Mesodermal cell (in vitro differentiated cells): ENCODE measurements around the gene CEP162.
"Not testable (repeated sequence)": the region's sequence is repeated elsewhere in the genome, so short reads cannot be mapped to it uniquely, and the experiment has no call there.

Source experiments
- H3K27ac ChIP-seq: 2 replicates; pipeline ENCODE4 v1.7.0; 2013; ENCODE audit warnings: mild to moderate bottlenecking, low read depth, low read length, moderate library complexity; ENCODE audit not compliant: severe bottlenecking
- H3K36me3 ChIP-seq: 2 replicates; pipeline ENCODE4 v1.7.1; 2013; ENCODE audit warnings: mild to moderate bottlenecking, low read length, moderate library complexity; ENCODE audit not compliant: control insufficient read depth, insufficient read depth
- H3K4me1 ChIP-seq: one replicate; pipeline ENCODE4 v1.7.1; 2013; ENCODE audit warnings: mild to moderate bottlenecking, low read length; ENCODE audit not compliant: insufficient read depth, control insufficient read depth, poor library complexity, severe bottlenecking
- H3K4me3 ChIP-seq: 2 replicates; pipeline ENCODE4 v1.7.0; 2013; ENCODE audit warnings: low read length, control low read depth, mild to moderate bottlenecking; ENCODE audit not compliant: insufficient read depth, poor library complexity, severe bottlenecking; ENCODE audit errors: extremely low read depth
- H3K9me3 ChIP-seq: 2 replicates; pipeline ENCODE4 v1.7.1; 2013; ENCODE audit warnings: mild to moderate bottlenecking, low read length, moderate library complexity; ENCODE audit not compliant: control insufficient read depth
- WGBS, 2 experiments: methylation state at CpG; one replicate each; pipeline ENCODE4 v1.1.5; 2013; ENCODE audit warnings: missing lambda C conversion rate in 2 of 2; ENCODE audit not compliant: insufficient coverage in 2 of 2; 5-methylcytosine and 5-hydroxymethylcytosine counted together

The CEP162 gene

DNA sequence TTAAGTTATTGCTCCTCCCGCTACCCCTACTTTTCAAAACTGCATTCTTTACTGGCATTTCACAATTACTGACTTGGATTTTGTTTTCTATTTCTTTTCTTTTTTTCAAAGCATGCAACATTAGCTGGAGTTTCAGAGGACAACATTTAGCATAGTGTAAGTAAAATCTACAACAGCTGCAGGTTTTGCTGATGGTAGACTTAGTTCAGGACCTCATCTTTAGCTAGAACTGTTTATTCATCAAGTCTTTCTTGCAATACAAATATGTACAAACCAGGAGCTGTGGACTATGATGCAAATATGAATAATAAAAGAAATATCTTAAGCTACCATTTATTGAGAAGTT is 728 bp upstream of the CEP162 start:
- Histone ChIP-seq H3K4me3 (peak overlapping the region; percentile 82), H3K9me3 (no peaks in the 10 kb centered on the region), H3K36me3 (no peaks in the 10 kb centered on the region), H3K27ac (no peak overlapping the region), H3K4me1 (no peaks in the 10 kb centered on the region)
- WGBS, 2 experiments: 0 to 17% methylated on average over 1 of the region's 1 CpG

GRCh38 chr6:84227044-84227433 is 404 bp downstream of the CEP162 start:
- Histone ChIP-seq H3K4me1 (no peaks in the 10 kb centered on the region), H3K4me3 (peak overlapping the region; percentile 82), H3K9me3 (no peaks in the 10 kb centered on the region), H3K27ac (peak overlapping the region; percentile 52), H3K36me3 (no peaks in the 10 kb centered on the region)
- 2 to 19% methylated on average over 7 to 9 of the region's 14 CpGs for WGBS, 2 experiments

DNA sequence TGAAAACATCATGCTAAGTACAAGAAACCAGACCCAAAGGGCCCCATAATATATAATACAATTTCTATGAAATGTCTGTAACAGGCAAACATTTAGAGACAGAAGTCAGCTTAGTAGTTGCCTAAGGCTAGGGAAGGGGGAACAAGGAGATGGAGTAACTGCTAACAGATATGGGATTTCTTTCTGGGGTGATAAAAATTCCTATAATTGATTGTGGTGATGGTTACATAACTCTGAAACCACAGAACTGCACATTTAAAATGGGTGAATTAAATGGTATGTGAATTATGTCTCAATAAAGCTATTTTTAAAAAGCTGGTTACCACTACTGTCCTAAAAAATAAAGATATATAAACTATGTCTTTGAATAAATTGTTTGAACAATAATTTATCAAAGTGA is 3.2 kb downstream of the CEP162 start:
- no peaks in the 10 kb centered on the region for H3K4me1 ChIP-seq
- H3K27ac ChIP-seq: no peak overlapping the region
- no peak overlapping the region for H3K4me3 ChIP-seq
- H3K9me3 ChIP-seq: no peaks in the 10 kb centered on the region
- no peaks in the 10 kb centered on the region for H3K36me3 ChIP-seq

GRCh38 chr6:84223608-84224007 is 3.8 kb downstream of the CEP162 start:
- not testable (repeated sequence) for H3K4me1 ChIP-seq, H3K36me3 ChIP-seq, H3K9me3 ChIP-seq, H3K27ac ChIP-seq, H3K4me3 ChIP-seq
- 97 to 100% methylated on average over 3 to 4 of the region's 5 CpGs for WGBS, 2 experiments

- WGBS, 2 experiments: no CpG with 5 or more reads among the region's 4 CpGs
- Histone ChIP-seq H3K4me1 (no peaks in the 10 kb centered on the region), H3K9me3 (no peaks in the 10 kb centered on the region), H3K4me3 (no peak overlapping the region), H3K27ac (no peak overlapping the region), H3K36me3 (no peaks in the 10 kb centered on the region)
Measured at GRCh38 chr6:84222426-84222825, 5.0 kb downstream of the CEP162 start.

- Histone ChIP-seq H3K4me3 (no peak overlapping the region), H3K27ac (no peak overlapping the region), H3K36me3 (no peaks in the 10 kb centered on the region), H3K4me1 (no peaks in the 10 kb centered on the region), H3K9me3 (no peaks in the 10 kb centered on the region)
- 72 to 86% methylated on average over 2 of the region's 3 CpGs for WGBS, 2 experiments
Measured at GRCh38 chr6:84220809-84221409, 6.5 kb downstream of the CEP162 start.

- Histone ChIP-seq H3K4me1 (no peaks in the 10 kb centered on the region), H3K4me3 (no peak overlapping the region), H3K36me3 (no peaks in the 10 kb centered on the region), H3K27ac (no peak overlapping the region), H3K9me3 (no peaks in the 10 kb centered on the region)
- WGBS, 2 experiments: 100% methylated on average over 1 of the region's 3 CpGs
Measured at GRCh38 chr6:84218091-84218490, 9.4 kb downstream of the CEP162 start.

GRCh38 chr6:84213217-84213616 is 14.2 kb downstream of the CEP162 start:
- H3K36me3 ChIP-seq: peaks cover 10% of the 10 kb centered on the region
- H3K4me3 ChIP-seq: no peak overlapping the region
- no peak overlapping the region for H3K27ac ChIP-seq
- no CpG with 5 or more reads among the region's 1 CpG for WGBS, 2 experiments
- no peaks in the 10 kb centered on the region for H3K4me1 ChIP-seq
- no peaks in the 10 kb centered on the region for H3K9me3 ChIP-seq

DNA sequence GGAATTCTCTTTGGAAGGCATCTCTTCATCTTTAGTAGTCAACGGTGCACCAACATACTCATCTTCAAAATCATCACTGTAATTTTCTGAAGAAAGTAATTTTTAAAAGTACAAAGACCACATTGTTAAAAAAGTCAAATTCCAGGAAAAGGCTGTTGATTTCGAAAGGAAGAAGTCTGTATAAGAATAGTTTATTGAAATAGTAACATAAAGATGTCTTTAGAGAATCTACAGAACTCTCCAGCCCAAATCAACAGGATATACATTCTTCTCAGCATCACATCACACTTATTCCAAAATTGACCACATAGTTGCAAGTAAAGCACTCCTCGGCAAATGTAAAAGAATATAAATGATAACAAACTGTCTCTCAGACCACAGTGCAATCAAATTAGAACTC is 23.4 kb downstream of the CEP162 start:
- no peak overlapping the region for H3K4me3 ChIP-seq
- no CpG with 5 or more reads among the region's 3 CpGs for WGBS, 2 experiments
- peaks cover 9% of the 10 kb centered on the region for H3K36me3 ChIP-seq
- no peaks in the 10 kb centered on the region for H3K9me3 ChIP-seq
- H3K4me1 ChIP-seq: no peaks in the 10 kb centered on the region
- no peak overlapping the region for H3K27ac ChIP-seq

DNA sequence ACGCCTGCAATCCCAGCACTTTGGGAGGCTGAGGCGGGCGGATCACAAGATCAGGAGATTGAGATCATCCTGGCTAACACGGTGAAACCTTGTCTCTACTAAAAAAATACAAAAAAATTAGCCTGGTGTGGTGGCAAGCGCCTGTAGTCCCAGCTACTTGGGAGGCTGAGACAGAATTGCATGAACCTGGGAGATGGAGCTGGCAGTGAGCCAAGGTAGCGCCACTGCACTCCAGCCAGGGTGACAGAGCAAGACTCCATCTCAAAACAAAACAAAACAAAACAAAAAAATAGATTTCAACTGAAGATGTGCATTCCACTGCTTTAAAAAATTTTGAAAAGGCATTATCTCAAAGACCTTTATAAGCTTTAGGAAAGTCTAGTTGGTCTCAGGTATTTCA is 27.5 kb downstream of the CEP162 start:
- H3K4me3 ChIP-seq, H3K9me3 ChIP-seq, H3K27ac ChIP-seq, H3K4me1 ChIP-seq: not testable (repeated sequence)
- H3K36me3 ChIP-seq: peaks cover 27% of the 10 kb centered on the region
- WGBS, 2 experiments: 100% methylated on average over 2 to 4 of the region's 6 CpGs

GRCh38 chr6:84197708-84198107 is 29.7 kb downstream of the CEP162 start:
- no peaks in the 10 kb centered on the region for H3K4me1 ChIP-seq
- no peak overlapping the region for H3K4me3 ChIP-seq
- peaks cover 36% of the 10 kb centered on the region for H3K36me3 ChIP-seq
- no peak overlapping the region for H3K27ac ChIP-seq
- 90% methylated on average over 1 to 2 of the region's 2 CpGs for WGBS, 2 experiments
- H3K9me3 ChIP-seq: no peaks in the 10 kb centered on the region
